GM23248 (cell line): ENCODE results near the gene CIB1. TPM values are rescaled to one million over a fixed set of nuclear protein-coding genes. Genes with fewer than 3 reads are reported as not detected.
"Not testable (repeated sequence)": the region's sequence is repeated elsewhere in the genome, so short reads cannot be mapped to it uniquely, and the experiment has no call there.

Experiments used
- DNase-seq: peaks from one replicate; pipeline ENCODE4 v3.0.0-alpha.2; 2015
- H2AFZ ChIP-seq: fragments of 200-600 bp; sonication (generic); 2 replicates; pipeline ENCODE4 v1.6.1; 2016; ENCODE audit warnings: antibody characterized with exemption
- H3F3A ChIP-seq: fragments of 200-600 bp; sonication (generic); 2 replicates; pipeline ENCODE4 v1.6.1; 2016; ENCODE audit warnings: mild to moderate bottlenecking, antibody characterized with exemption, mixed run types; ENCODE audit not compliant: insufficient read depth
- H3K27ac ChIP-seq: fragments of 200-600 bp; sonication (generic); 2 replicates; pipeline ENCODE4 v1.5.1; 2016; ENCODE audit warnings: mild to moderate bottlenecking
- H3K27me3 ChIP-seq: fragments of 200-600 bp; sonication (generic); replicated peaks from 2 replicates; pipeline ENCODE4 v1.6.1; 2016; ENCODE audit warnings: mild to moderate bottlenecking; ENCODE audit not compliant: insufficient read depth
- H3K36me3 ChIP-seq: fragments of 200-600 bp; sonication (generic); 2 replicates; pipeline ENCODE4 v1.6.1; 2016; ENCODE audit warnings: low read depth, mild to moderate bottlenecking
- H3K4me1 ChIP-seq: fragments of 200-600 bp; sonication (generic); 2 replicates; pipeline ENCODE4 v1.6.1; 2016; ENCODE audit warnings: mild to moderate bottlenecking; ENCODE audit not compliant: insufficient read depth
- H3K4me2 ChIP-seq: fragments of 200-600 bp; sonication (generic); one replicate; pipeline ENCODE4 v1.6.1; 2016; ENCODE audit warnings: mild to moderate bottlenecking; ENCODE audit not compliant: unreplicated experiment
- H3K4me3 ChIP-seq: fragments of 200-600 bp; sonication (generic); 2 replicates; pipeline ENCODE4 v1.5.1; 2016; ENCODE audit warnings: mild to moderate bottlenecking
- H3K79me2 ChIP-seq: fragments of 200-600 bp; sonication (generic); 2 replicates; pipeline ENCODE4 v1.6.1; 2016; ENCODE audit warnings: mild to moderate bottlenecking; ENCODE audit not compliant: insufficient read depth
- H3K9ac ChIP-seq: fragments of 200-600 bp; sonication (generic); 2 replicates; pipeline ENCODE4 v1.6.1; 2016; ENCODE audit warnings: mild to moderate bottlenecking
- H3K9me2 ChIP-seq: fragments of 200-600 bp; sonication (generic); 2 replicates; pipeline ENCODE4 v1.6.1; 2016; ENCODE audit warnings: mixed run types, mild to moderate bottlenecking, moderate library complexity; ENCODE audit not compliant: insufficient read depth
- H3K9me3 ChIP-seq: fragments of 200-600 bp; sonication (generic); one replicate; pipeline ENCODE4 v1.6.1; 2017; ENCODE audit warnings: low read depth
- H4K20me1 ChIP-seq: fragments of 200-600 bp; sonication (generic); 2 replicates; pipeline ENCODE4 v1.6.0; 2016; ENCODE audit not compliant: insufficient read depth
- EZH2 ChIP-seq: fragments of 200-600 bp; sonication (generic); IDR thresholded peaks from 2 replicates; pipeline ENCODE4 v1.6.1; 2018; ENCODE audit warnings: antibody characterized with exemption, mild to moderate bottlenecking; ENCODE audit not compliant: insufficient read depth, poor library complexity, severe bottlenecking
- EZH2phosphoT487 ChIP-seq: fragments of 200-600 bp; sonication (generic); IDR thresholded peaks from 2 replicates; pipeline ENCODE4 v1.6.1; 2018; ENCODE audit warnings: antibody characterized with exemption, moderate library complexity, mild to moderate bottlenecking, low read depth; ENCODE audit not compliant: insufficient read depth
- WGBS, 2 experiments: methylation state at CpG; one replicate each; pipeline ENCODE4 v1.1.6; 2015 to 2017; ENCODE audit warnings: low lambda C conversion rate in 2 of 2, low coverage in 1 of 2; ENCODE audit errors: missing lambda C conversion rate in 2 of 2; 5-methylcytosine and 5-hydroxymethylcytosine counted together
- in situ Hi-C: fragments of 300-500 bp; cut with MboI; formaldehyde crosslinking; loops from 2 replicates; pipeline ENCODE4 v1.15.0; 2020
- polyA plus RNA-seq: library from polyadenylated mRNA; unstranded; fragments of >200 nt; fragmentation: Nextera tagmentation; extraction: Ambion mirVana; gene quantifications from 2 replicates; pipeline ENCODE4 v1.2.1, GENCODE V29; 2016
- total RNA-seq: library from RNA; depleted of rRNA; stranded (reverse); fragments of >200 nt; shearing (Covaris generic); gene quantifications from 2 replicates; pipeline ENCODE4 v1.2.3, GENCODE V29; 2014

The CIB1 gene
- total and polyA plus RNA-seq, 2 experiments from 2014 or later = 45.8 to 123 TPM

DNA sequence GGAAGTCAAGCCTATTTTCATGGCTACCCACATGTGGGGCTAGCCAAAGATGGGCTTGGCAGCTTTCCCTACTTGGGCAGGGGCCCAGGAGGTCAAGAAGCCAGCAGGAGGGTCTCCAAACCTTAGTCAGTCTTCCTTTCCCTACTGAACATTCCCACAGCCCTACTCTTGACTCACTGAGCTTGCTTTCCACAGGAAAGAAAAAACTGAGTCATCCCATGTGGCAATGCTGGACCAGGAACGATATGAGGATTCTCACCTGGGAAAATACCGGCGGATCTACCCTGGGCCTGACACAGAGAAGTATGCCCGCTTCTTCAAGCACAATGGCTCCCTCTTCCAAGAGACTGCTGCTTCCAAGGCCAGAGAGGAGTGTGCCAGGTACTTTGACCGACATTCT is 28.1 kb upstream of the CIB1 start:
- in situ Hi-C loops = no loop called here
- Histone ChIP-seq H3K4me2 (no peak overlapping the region), H3K9me3 (no peaks in the 10 kb centered on the region), H3K79me2 (peaks cover 11% of the 10 kb centered on the region), H3K27me3 (no peaks in the 10 kb centered on the region), H2AFZ (no peak overlapping the region), H3K4me3 (no peak overlapping the region), H3K9ac (0 out of 2 replicates have a peak overlapping the region, but pooled peaks have one; percentile 1), H3F3A (peaks cover 4% of the 10 kb centered on the region; the same call in 1 of the 2 replicates), H3K9me2 (no peaks in the 10 kb centered on the region), H3K27ac (0 out of 2 replicates have a peak overlapping the region, but pooled peaks have one; percentile 3), H4K20me1 (no peaks in the 10 kb centered on the region; the same call in 1 of the 2 replicates), H3K4me1 (peaks cover 19% of the 10 kb centered on the region), H3K36me3 (no peaks in the 10 kb centered on the region)
- peak; percentile 72 for DNase-seq
- 68 to 69% methylated on average over 5 of the region's 5 CpGs for WGBS, 2 experiments
- TF ChIP-seq EZH2phosphoT487 = no peak
- TF ChIP-seq EZH2 = no peak

DNA sequence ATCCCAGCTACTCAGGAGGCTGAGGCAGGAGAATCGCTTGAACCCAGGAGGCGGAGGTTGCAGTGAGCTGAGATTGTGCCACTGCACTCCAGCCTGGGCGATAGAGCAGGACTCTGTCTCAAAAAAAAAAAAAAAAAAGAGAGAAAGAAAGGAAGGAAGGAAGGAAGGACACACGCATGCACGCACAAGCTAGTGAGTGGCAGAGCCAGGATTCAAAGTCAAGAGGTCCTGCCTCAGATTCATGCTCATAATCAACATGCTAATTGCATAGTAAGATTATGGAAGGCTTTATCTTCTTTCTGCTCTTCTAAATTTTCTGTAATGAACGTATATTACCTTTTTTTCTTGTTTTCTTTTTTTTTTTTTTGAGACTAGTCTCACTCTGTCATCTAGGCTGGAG is 27.0 kb upstream of the CIB1 start:
- H3K9me2 ChIP-seq, H4K20me1 ChIP-seq, H3K27me3 ChIP-seq, H3K79me2 ChIP-seq, H2AFZ ChIP-seq, H3K4me3 ChIP-seq, H3K36me3 ChIP-seq, H3K9ac ChIP-seq, H3F3A ChIP-seq, in situ Hi-C loops, H3K27ac ChIP-seq, H3K9me3 ChIP-seq, H3K4me2 ChIP-seq, DNase-seq: not testable (repeated sequence)
- H3K4me1 ChIP-seq = peaks cover 18% of the 10 kb centered on the region
- WGBS, 2 experiments = 67 to 81% methylated on average over 4 to 6 of the region's 6 CpGs

DNA sequence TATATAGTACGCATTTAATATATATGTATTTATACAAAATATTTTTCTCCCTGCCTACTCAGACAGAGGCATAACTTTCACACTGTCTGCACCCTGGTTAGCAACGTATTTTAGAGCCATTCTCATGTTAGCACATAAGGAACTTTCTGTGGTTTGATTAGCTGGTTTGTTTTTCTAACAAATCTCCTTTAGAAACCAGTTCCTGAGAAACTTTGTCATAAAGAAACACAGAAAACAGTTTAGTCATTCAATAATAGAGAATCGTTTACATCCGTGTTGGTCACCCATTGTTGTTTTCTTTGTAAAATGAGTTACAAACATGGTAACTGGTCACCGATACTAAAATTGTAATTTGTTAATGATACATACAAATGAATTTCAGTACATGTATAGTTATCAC is 25.8 kb upstream of the CIB1 start:
- H3K4me2 ChIP-seq = no peak overlapping the region
- 80 to 90% methylated on average over 5 of the region's 5 CpGs for WGBS, 2 experiments
- TF ChIP-seq EZH2 (no peak), EZH2phosphoT487 (no peak)
- no peak overlapping the region for H2AFZ ChIP-seq
- H3K4me3 ChIP-seq = no peak overlapping the region
- no peak overlapping the region for H3K27ac ChIP-seq
- in situ Hi-C loops = no loop called here
- no peaks in the 10 kb centered on the region for H3K27me3 ChIP-seq
- no peaks in the 10 kb centered on the region for H3F3A ChIP-seq
- H3K9me3 ChIP-seq = no peaks in the 10 kb centered on the region
- H4K20me1 ChIP-seq = no peaks in the 10 kb centered on the region
- no peaks in the 10 kb centered on the region for H3K36me3 ChIP-seq
- H3K4me1 ChIP-seq = peaks cover 14% of the 10 kb centered on the region
- no peaks in the 10 kb centered on the region for H3K9me2 ChIP-seq
- no peak overlapping the region for H3K9ac ChIP-seq
- DNase-seq = no peak
- H3K79me2 ChIP-seq = no peaks in the 10 kb centered on the region

- no peak for DNase-seq
These were observed 24.0 kb upstream of the CIB1 start for GRCh38 chr15:90257776-90258175.

More at GRCh38 chr15:90257776-90258175, 24.0 kb upstream of the CIB1 start:
- in situ Hi-C loops = no loop called here
- Histone ChIP-seq H3K9ac (no peak overlapping the region), H2AFZ (no peak overlapping the region), H3K9me2 (no peaks in the 10 kb centered on the region), H3K36me3 (no peaks in the 10 kb centered on the region), H3K4me1 (peaks cover 13% of the 10 kb centered on the region), H3K4me2 (no peak overlapping the region), H3K27ac (no peak overlapping the region), H3K79me2 (no peaks in the 10 kb centered on the region), H3K4me3 (no peak overlapping the region), H3F3A (no peaks in the 10 kb centered on the region), H3K27me3 (no peaks in the 10 kb centered on the region), H4K20me1 (no peaks in the 10 kb centered on the region), H3K9me3 (no peaks in the 10 kb centered on the region)
- TF ChIP-seq EZH2 (no peak), EZH2phosphoT487 (no peak)
- WGBS, 2 experiments = 73 to 78% methylated on average over 7 of the region's 7 CpGs
